GM23338 (cell line): ENCODE data around the gene WBP2. TPM values are rescaled to one million over a fixed set of nuclear protein-coding genes. Genes with fewer than 3 reads are reported as not detected.

Experiments used
- ATAC-seq: fragments of 200-7000 bp; cut with Tn5 transposase; 3 replicates; pipeline ENCODE4 v1.9.1; 2020
- DNase-seq: peaks from one replicate; pipeline ENCODE4 v3.0.0-alpha.2; 2015; ENCODE audit warnings: low spot score
- H2AFZ ChIP-seq: fragments of 200-600 bp; sonication (generic); 2 replicates; pipeline ENCODE4 v1.8.0; 2016; ENCODE audit warnings: antibody characterized with exemption, mild to moderate bottlenecking, moderate library complexity
- H3F3A ChIP-seq: fragments of 200-600 bp; sonication (generic); replicated peaks from 2 replicates; pipeline ENCODE4 v1.8.0; 2017; ENCODE audit warnings: antibody characterized with exemption, mixed run types, low read depth
- H3K27ac ChIP-seq: fragments of 200-600 bp; sonication (generic); 2 replicates; pipeline ENCODE4 v1.6.1; 2016; ENCODE audit warnings: low read depth
- H3K27me3 ChIP-seq: fragments of 200-600 bp; sonication (generic); 2 replicates; pipeline ENCODE4 v1.8.0; 2016; ENCODE audit warnings: mild to moderate bottlenecking, mixed run types, moderate library complexity; ENCODE audit not compliant: insufficient read depth
- H3K36me3 ChIP-seq: fragments of 200-600 bp; sonication (generic); 2 replicates; pipeline ENCODE4 v1.8.0; 2016; ENCODE audit warnings: mild to moderate bottlenecking; ENCODE audit not compliant: insufficient read depth
- H3K4me1 ChIP-seq: fragments of 200-600 bp; sonication (generic); 2 replicates; pipeline ENCODE4 v1.8.0; 2016; ENCODE audit warnings: mild to moderate bottlenecking, moderate library complexity; ENCODE audit not compliant: insufficient read depth
- H3K4me2 ChIP-seq: fragments of 200-600 bp; sonication (generic); 2 replicates; pipeline ENCODE4 v1.7.1; 2017; ENCODE audit warnings: mixed run types
- H3K4me3 ChIP-seq: fragments of 200-600 bp; sonication (generic); 2 replicates; pipeline ENCODE4 v1.6.1; 2016; ENCODE audit warnings: mixed run types
- H3K79me2 ChIP-seq: fragments of 200-600 bp; sonication (generic); replicated peaks from 2 replicates; pipeline ENCODE4 v1.8.0; 2017; ENCODE audit warnings: mild to moderate bottlenecking; ENCODE audit not compliant: insufficient read depth
- H3K9me2 ChIP-seq: fragments of 200-600 bp; sonication (generic); 2 replicates; pipeline ENCODE4 v1.8.0; 2017; ENCODE audit not compliant: insufficient read depth
- H4K20me1 ChIP-seq: fragments of 200-600 bp; sonication (generic); replicated peaks from 2 replicates; pipeline ENCODE4 v1.8.0; 2017; ENCODE audit warnings: mild to moderate bottlenecking; ENCODE audit not compliant: insufficient read depth
- H3K27ac Mint-ChIP-seq: 2 replicates; pipeline ENCODE4 v1.8.0; 2020; ENCODE audit warnings: inconsistent platforms, mild to moderate bottlenecking, moderate library complexity, mixed read lengths
- H3K27me3 Mint-ChIP-seq: 3 replicates; pipeline ENCODE4 v1.8.0; 2022; ENCODE audit warnings: low read depth, mild to moderate bottlenecking, moderate library complexity, mixed read lengths, inconsistent platforms; ENCODE audit not compliant: insufficient read depth, poor library complexity
- H3K36me3 Mint-ChIP-seq: 3 replicates; pipeline ENCODE4 v1.8.0; 2021; ENCODE audit warnings: low read depth, mild to moderate bottlenecking, inconsistent platforms, moderate library complexity, mixed read lengths
- H3K4me1 Mint-ChIP-seq: 3 replicates; pipeline ENCODE4 v1.8.0; 2020; ENCODE audit warnings: mild to moderate bottlenecking, inconsistent platforms, mixed read lengths
- H3K4me3 Mint-ChIP-seq: 3 replicates; pipeline ENCODE4 v1.8.0; 2021; ENCODE audit warnings: moderate library complexity, mild to moderate bottlenecking, inconsistent platforms, mixed read lengths
- H3K9me3 Mint-ChIP-seq: 3 replicates; pipeline ENCODE4 v1.8.0; 2020; ENCODE audit warnings: moderate library complexity, mild to moderate bottlenecking, inconsistent platforms, mixed read lengths
- CREB1 ChIP-seq: fragments of 250-450 bp; sonication (Bioruptor Pico); IDR thresholded peaks from 2 replicates; pipeline ENCODE4 v1.5.0; 2020; ENCODE audit warnings: low read depth, mild to moderate bottlenecking, moderate library complexity
- CTCF ChIP-seq, 2 experiments: fragments of 200-600 bp in 1 of 2; sonication (generic) in 1 of 2; conservative IDR thresholded peaks; 2 replicates each; pipeline versions ENCODE4 v1.5.1 to v1.6.1; 2016 to 2017; ENCODE audit warnings: antibody characterized with exemption in 2 of 2, low read depth in 2 of 2, mild to moderate bottlenecking in 2 of 2, moderate library complexity in 1 of 2
- ETS1 ChIP-seq: IDR thresholded peaks from 2 replicates; pipeline ENCODE4 v1.6.1; 2016; ENCODE audit warnings: antibody characterized with exemption
- EZH2 ChIP-seq: fragments of 200-600 bp; sonication (generic); IDR thresholded peaks from one replicate; pipeline ENCODE4 v1.8.0; 2017; ENCODE audit warnings: antibody characterized with exemption, mild to moderate bottlenecking, low read depth; ENCODE audit not compliant: unreplicated experiment
- EZH2phosphoT487 ChIP-seq: fragments of 200-600 bp; sonication (generic); IDR thresholded peaks from one replicate; pipeline ENCODE4 v1.8.1; 2018; ENCODE audit warnings: antibody characterized with exemption; ENCODE audit not compliant: unreplicated experiment
- JUNB ChIP-seq: IDR thresholded peaks from one replicate; pipeline ENCODE4 v1.6.1; 2016; ENCODE audit warnings: antibody characterized with exemption; ENCODE audit not compliant: unreplicated experiment
- NANOG ChIP-seq: IDR thresholded peaks from 2 replicates; pipeline ENCODE4 v1.6.1; 2016; ENCODE audit warnings: antibody characterized with exemption, borderline replicate concordance
- POLR2AphosphoS5 ChIP-seq: IDR thresholded peaks from 2 replicates; pipeline ENCODE4 v1.6.1; 2016; ENCODE audit warnings: antibody characterized with exemption, low read depth
- STAT1 ChIP-seq: IDR thresholded peaks from one replicate; pipeline ENCODE4 v1.6.1; 2016; ENCODE audit warnings: antibody characterized with exemption; ENCODE audit not compliant: unreplicated experiment
- ZNF114 ChIP-seq: fragments of 250-450 bp; sonication (Bioruptor Pico); IDR thresholded peaks from 2 replicates; pipeline ENCODE4 v1.5.0; 2020; ENCODE audit warnings: mild to moderate bottlenecking, moderate library complexity
- ZNF331 ChIP-seq: fragments of 250-450 bp; sonication (Bioruptor Pico); IDR thresholded peaks from 2 replicates; pipeline ENCODE4 v1.5.0; 2020; ENCODE audit warnings: low read depth, mild to moderate bottlenecking, moderate library complexity
- ZNF462 ChIP-seq: fragments of 250-450 bp; sonication (Bioruptor Pico); IDR thresholded peaks from 2 replicates; pipeline ENCODE4 v1.5.0; 2020; ENCODE audit warnings: mild to moderate bottlenecking, moderate library complexity
- polyA plus RNA-seq: library from polyadenylated mRNA; unstranded; fragments of >200 nt; fragmentation: Nextera tagmentation; extraction: Ambion mirVana; gene quantifications from 2 replicates; pipeline ENCODE4 v1.2.1, GENCODE V29; 2016
- total RNA-seq: library from RNA; depleted of rRNA; stranded (reverse); fragments of >200 nt; shearing (Covaris generic); gene quantifications from 2 replicates; pipeline ENCODE4 v1.2.3, GENCODE V29; 2014
- TF ChIP-seq, protein P1 (sequence below): IDR thresholded peaks from one replicate; pipeline ENCODE4 v1.6.1; 2018; ENCODE audit warnings: antibody characterized with exemption; ENCODE audit not compliant: unreplicated experiment

The WBP2 gene
- total and polyA plus RNA-seq, 2 experiments from 2014 or later = 36.2 to 63.5 TPM

DNA sequence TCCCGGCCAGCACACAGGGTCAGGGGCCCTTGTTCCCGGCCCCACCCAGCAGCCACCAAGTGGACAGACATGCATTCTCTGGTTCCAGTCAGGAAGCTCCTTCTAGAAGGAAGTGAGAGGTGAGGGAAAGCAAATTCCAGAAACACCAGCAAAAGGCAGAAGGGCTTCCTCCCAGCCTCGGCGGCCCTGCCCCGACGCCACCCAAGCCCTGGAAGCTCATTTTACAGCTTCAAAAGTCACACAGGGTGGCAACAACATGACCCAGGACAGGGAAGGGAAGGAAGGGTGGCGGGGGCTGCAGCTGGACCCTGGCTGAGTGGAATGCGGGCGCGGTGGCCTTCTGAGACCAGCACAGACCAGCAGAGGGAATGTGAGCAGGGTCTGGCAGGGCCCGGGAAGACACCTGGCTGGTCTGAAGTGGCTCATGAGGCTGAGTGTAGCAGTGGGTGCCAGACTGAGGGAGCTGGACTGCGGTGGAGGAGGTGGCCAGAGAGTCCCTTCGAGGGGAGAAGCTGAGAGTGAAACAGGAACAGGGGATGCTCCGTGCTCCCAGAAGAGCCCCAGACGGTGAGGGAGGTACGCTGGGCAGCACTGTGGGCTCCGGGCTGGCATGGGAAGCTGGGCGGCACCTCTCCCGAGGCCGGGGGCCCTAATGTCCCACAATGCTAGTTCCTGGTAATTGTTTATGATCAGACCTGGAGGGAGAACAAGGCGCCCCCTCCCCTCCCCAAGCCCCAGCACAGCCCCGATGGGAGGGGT, 9.0 kb downstream of the WBP2 start:
- Histone ChIP-seq H3K27ac (peak overlapping the region; percentile 89), H4K20me1 (no peaks in the 10 kb centered on the region), H3K4me1 (peaks cover 10% of the 10 kb centered on the region), H3K4me2 (no peak overlapping the region), H3F3A (peaks cover 17% of the 10 kb centered on the region; the same call in 1 of the 2 replicates), H3K4me3 (no peak overlapping the region), H3K9me2 (no peaks in the 10 kb centered on the region), H3K36me3 (peaks cover 13% of the 10 kb centered on the region; the same call in 1 of the 2 replicates), H3K79me2 (no peaks in the 10 kb centered on the region), H3K27me3 (no peaks in the 10 kb centered on the region), H2AFZ (no peak overlapping the region)
- peaks cover 12% of the 10 kb centered on the region for H3K27me3 Mint-ChIP-seq
- H3K36me3 Mint-ChIP-seq = peaks cover 49% of the 10 kb centered on the region
- H3K4me1 Mint-ChIP-seq = peaks cover 14% of the 10 kb centered on the region
- H3K27ac Mint-ChIP-seq = peak overlapping the region; percentile 77; the same call in 1 of the 2 replicates
- no peaks in the 10 kb centered on the region for H3K9me3 Mint-ChIP-seq
- ATAC-seq (no peak), DNase-seq (no peak)
- TF ChIP-seq ZNF462 (CRISPR knock-in tag) (no peak), POLR2AphosphoS5 (no peak), ETS1 (no peak), ZNF331 (CRISPR knock-in tag) (no peak), CTCF (conservative IDR thresholded peaks at IDR 0.05; ENCODE audit: low read depth in 2 of 2) (no peak), EZH2phosphoT487 (no peak), NANOG (no peak), CREB1 (CRISPR knock-in tag) (no peak), ZNF114 (CRISPR knock-in tag) (no peak), STAT1 (no peak), JUNB (no peak), EZH2 (no peak)
- TF ChIP-seq, protein P1, sequence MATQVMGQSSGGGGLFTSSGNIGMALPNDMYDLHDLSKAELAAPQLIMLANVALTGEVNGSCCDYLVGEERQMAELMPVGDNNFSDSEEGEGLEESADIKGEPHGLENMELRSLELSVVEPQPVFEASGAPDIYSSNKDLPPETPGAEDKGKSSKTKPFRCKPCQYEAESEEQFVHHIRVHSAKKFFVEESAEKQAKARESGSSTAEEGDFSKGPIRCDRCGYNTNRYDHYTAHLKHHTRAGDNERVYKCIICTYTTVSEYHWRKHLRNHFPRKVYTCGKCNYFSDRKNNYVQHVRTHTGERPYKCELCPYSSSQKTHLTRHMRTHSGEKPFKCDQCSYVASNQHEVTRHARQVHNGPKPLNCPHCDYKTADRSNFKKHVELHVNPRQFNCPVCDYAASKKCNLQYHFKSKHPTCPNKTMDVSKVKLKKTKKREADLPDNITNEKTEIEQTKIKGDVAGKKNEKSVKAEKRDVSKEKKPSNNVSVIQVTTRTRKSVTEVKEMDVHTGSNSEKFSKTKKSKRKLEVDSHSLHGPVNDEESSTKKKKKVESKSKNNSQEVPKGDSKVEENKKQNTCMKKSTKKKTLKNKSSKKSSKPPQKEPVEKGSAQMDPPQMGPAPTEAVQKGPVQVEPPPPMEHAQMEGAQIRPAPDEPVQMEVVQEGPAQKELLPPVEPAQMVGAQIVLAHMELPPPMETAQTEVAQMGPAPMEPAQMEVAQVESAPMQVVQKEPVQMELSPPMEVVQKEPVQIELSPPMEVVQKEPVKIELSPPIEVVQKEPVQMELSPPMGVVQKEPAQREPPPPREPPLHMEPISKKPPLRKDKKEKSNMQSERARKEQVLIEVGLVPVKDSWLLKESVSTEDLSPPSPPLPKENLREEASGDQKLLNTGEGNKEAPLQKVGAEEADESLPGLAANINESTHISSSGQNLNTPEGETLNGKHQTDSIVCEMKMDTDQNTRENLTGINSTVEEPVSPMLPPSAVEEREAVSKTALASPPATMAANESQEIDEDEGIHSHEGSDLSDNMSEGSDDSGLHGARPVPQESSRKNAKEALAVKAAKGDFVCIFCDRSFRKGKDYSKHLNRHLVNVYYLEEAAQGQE = no peak
- H3K4me3 Mint-ChIP-seq = no peak overlapping the region; the same call in 2 of the 3 replicates
